ENCODE results near the gene ITGAL. TPM values are rescaled to one million over a fixed set of nuclear protein-coding genes. Genes with fewer than 3 reads are reported as not detected.

Gene ITGAL
- total and polyA plus RNA-seq, 2 of the 8 experiments (the other 6 are each of a cell fraction or from before 2014, with no cell fraction given), result not detected

GRCh38 chr16:30523768-30524574, 51.4 kb downstream of the ITGAL start:
- peaks cover 0 to 2% of the 10 kb centered on the region in 2 experiments for H4K20me1 ChIP-seq (replicated peaks in 1 of 2; ENCODE audit: control insufficient read depth in 1 of 2, insufficient read depth in 2 of 2, low read length in 2 of 2)
- peaks cover 3 to 6% (median 6%) of the 10 kb centered on the region in 4 experiments; a peak in 6 of 7 replicates for H3K4me1 ChIP-seq (replicated peaks in 1 of 4; ENCODE audit: control insufficient read depth in 3 of 4, insufficient read depth in 4 of 4, low read length in 3 of 4)
- no peak overlapping the region for H2AK5ac ChIP-seq (ENCODE audit: low read depth, low read length)
- ChIA-PET CTCF (ENCODE audit: partially characterized antibody) (interaction anchor here (0.7 to 2.1 kb wide), 8 partner anchors 9 to 114 kb away, joined by 3 to 11 read pairs (median 6); partner anchors contain the start of gene ZNF747), POLR2A (ENCODE audit: partially characterized antibody) (interaction anchor here (1.5 to 5.7 kb wide), 3 partner anchors 11 to 62 kb away, joined by 6 to 48 read pairs (median 12); partner anchors contain the start of genes ZNF747 and ZNF785)
- no peak overlapping the region for H3K27ac ChIP-seq (ENCODE audit: low read depth, low read length)
- H3K4ac ChIP-seq (replicated peaks; ENCODE audit: insufficient read length, low read depth, low read length), result no peak overlapping the region
- H3K9ac ChIP-seq (replicated peaks in 1 of 4; ENCODE audit: extremely low read depth in 1 of 4, low read depth in 3 of 4, low read length in 3 of 4), result no peak overlapping the region
- no peak overlapping the region for H3K23ac ChIP-seq (ENCODE audit: insufficient read length)
- no peak overlapping the region for H2BK5ac ChIP-seq (ENCODE audit: low read depth, low read length)
- H3K56ac ChIP-seq (replicated peaks; ENCODE audit: insufficient read length, low read depth, low read length), result no peak overlapping the region
- H4K8ac ChIP-seq (ENCODE audit: extremely low read depth, insufficient read depth, low read length), result no peak overlapping the region
- no peak overlapping the region for H2AFZ ChIP-seq (ENCODE audit: low read length)
- H3K18ac ChIP-seq (ENCODE audit: extremely low read depth, low read length), result no peak overlapping the region
- H3K14ac ChIP-seq (ENCODE audit: insufficient read length), result no peak overlapping the region
- peaks cover 0 to 11% (median 0%) of the 10 kb centered on the region in 4 experiments; a peak in 1 of 8 replicates for H3K36me3 ChIP-seq (ENCODE audit: control insufficient read depth in 2 of 4, insufficient read depth in 4 of 4, low read length in 3 of 4)
- H3K4me2 ChIP-seq (ENCODE audit: insufficient read depth in 1 of 2, low read depth in 2 of 2, low read length in 2 of 2), result no peak overlapping the region
- 91% methylated on average over 21 of the region's 26 CpGs; no CpG with 5 or more reads in 1 of the 2 experiments for WGBS, 2 experiments (ENCODE audit: extremely low coverage in 1 of 2, insufficient coverage in 1 of 2, insufficient read length in 1 of 2, insufficient replicate concordance in 2 of 2, low coverage in 1 of 2, low lambda C conversion rate in 2 of 2, missing lambda C conversion rate in 1 of 2)
- H3K9me3 ChIP-seq (ENCODE audit: insufficient read depth in 2 of 2, low read depth in 1 of 2, low read length in 1 of 2), result no peaks in the 10 kb centered on the region
- no peak overlapping the region for H3K4me3 ChIP-seq (ENCODE audit: extremely low read depth in 1 of 4, insufficient read depth in 2 of 4, low read depth in 3 of 4, low read length in 4 of 4)
- H3K23me2 ChIP-seq (ENCODE audit: low read depth, low read length), result peaks cover 2% of the 10 kb centered on the region; the same call in 1 of the 2 replicates
- no peak overlapping the region for H4K91ac ChIP-seq (replicated peaks; ENCODE audit: insufficient read length, low read length)
- H3K79me1 ChIP-seq (ENCODE audit: low read depth, low read length), result no peaks in the 10 kb centered on the region
- H2BK120ac ChIP-seq (replicated peaks; ENCODE audit: low read depth, low read length), result no peak overlapping the region
- no peaks in the 10 kb centered on the region for H3K27me3 ChIP-seq (replicated peaks in 1 of 4; ENCODE audit: control insufficient read depth in 3 of 4, extremely low read depth in 1 of 4, insufficient read depth in 3 of 4, low read length in 3 of 4)
- H2BK15ac ChIP-seq (ENCODE audit: low read length), result no peak overlapping the region
- H2BK12ac ChIP-seq (ENCODE audit: low read depth, low read length), result no peak overlapping the region
- H4K5ac ChIP-seq (ENCODE audit: insufficient read length, low read depth, low read length), result no peak overlapping the region
- no peak overlapping the region for H2BK20ac ChIP-seq (ENCODE audit: low read length)
- no peaks in the 10 kb centered on the region for H3K79me2 ChIP-seq (ENCODE audit: control insufficient read depth in 1 of 2, insufficient read depth in 2 of 2, low read length in 2 of 2)
- FAIRE-seq (no peak), DNase-seq (ENCODE audit: low read depth in 1 of 2, low spot score in 2 of 2) (no peak)
- TF ChIP-seq E2F6 (IDR thresholded peaks at IDR 0.05) (no peak), FOSL1 (IDR thresholded peaks at IDR 0.05; ENCODE audit: insufficient read depth, low read depth, low read length) (no peak), SIX5 (IDR thresholded peaks at IDR 0.05; ENCODE audit: low read depth, low read length) (no peak), POU5F1 (IDR thresholded peaks at IDR 0.05; ENCODE audit: low read depth, low read length) (no peak), MAX (IDR thresholded peaks at IDR 0.05) (no peak), RNF2 (IDR thresholded peaks at IDR 0.05; ENCODE audit: borderline replicate concordance, low read depth, low read length, missing control alignments, poor library complexity, severe bottlenecking) (no peak), EZH2 (IDR thresholded peaks at IDR 0.05; ENCODE audit: low read depth, low read length, severe bottlenecking) (no peak), JUND (IDR thresholded peaks at IDR 0.05; ENCODE audit: low read length) (no peak), GTF2F1 (IDR thresholded peaks at IDR 0.05; ENCODE audit: borderline replicate concordance, low read depth, low read length) (no peak), CBX5 (IDR thresholded peaks at IDR 0.05; ENCODE audit: low read depth, low read length) (no peak), EGR1 (IDR thresholded peaks at IDR 0.05; ENCODE audit: borderline replicate concordance, low read depth, low read length) (no peak)
